HG03575 (cell line): ENCODE data around the gene BTK.
A peak's percentile ranks its signal among the peaks of the same experiment; 100 is the strongest.

Experiments used
- ATAC-seq: cut with Tn5 transposase; IDR thresholded peaks from one replicate; pipeline ENCODE4 v1.9.1; 2021; ENCODE audit not compliant: unreplicated experiment, insufficient number of reproducible peaks, low FRiP score; ENCODE audit errors: extremely low read depth

The BTK gene

DNA sequence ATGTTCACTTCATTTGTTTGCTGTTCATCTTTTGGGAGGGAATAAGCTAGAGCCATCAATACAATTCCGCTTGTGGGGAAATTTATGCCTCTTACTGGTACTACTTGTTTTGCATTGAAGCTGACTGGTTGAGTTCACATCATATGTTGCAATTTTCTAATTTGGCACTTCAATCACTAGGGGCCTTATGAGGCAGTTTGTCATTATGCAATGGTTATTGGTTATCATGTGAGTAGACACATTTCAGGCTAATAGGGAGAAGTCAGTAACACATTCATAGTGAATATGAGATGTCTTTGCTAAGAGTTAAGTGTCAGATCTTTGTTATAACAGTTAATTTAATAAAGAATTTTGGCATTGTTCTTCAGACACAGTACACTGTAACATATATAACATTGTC, 9.8 kb upstream of the BTK start:
- no peak for ATAC-seq

- ATAC-seq, result no peak
Observed at GRCh38 chrX:101394372-101394771, 8.4 kb upstream of the BTK start.

- ATAC-seq, result no peak
Observed at GRCh38 chrX:101393530-101394305, 7.7 kb upstream of the BTK start.

DNA sequence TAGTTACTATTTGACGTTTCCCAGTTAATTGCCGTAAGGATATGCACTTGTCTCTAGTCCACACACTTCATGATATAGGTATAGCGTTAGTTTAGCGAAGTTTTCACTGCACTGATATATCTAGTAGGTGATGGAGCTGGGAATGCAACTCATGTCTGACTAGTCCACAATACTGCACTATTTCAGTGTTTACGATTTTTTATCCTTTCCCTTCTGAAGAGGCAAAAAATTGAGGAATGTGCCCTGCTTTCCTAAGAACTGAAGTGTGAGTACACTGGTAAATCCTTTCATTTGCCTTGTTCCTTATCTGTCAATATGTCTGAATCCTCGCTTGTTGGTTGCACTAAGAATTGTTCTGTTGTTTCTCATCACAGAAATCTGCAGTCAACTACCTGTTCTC, 5.8 kb upstream of the BTK start:
- ATAC-seq, result no peak

DNA sequence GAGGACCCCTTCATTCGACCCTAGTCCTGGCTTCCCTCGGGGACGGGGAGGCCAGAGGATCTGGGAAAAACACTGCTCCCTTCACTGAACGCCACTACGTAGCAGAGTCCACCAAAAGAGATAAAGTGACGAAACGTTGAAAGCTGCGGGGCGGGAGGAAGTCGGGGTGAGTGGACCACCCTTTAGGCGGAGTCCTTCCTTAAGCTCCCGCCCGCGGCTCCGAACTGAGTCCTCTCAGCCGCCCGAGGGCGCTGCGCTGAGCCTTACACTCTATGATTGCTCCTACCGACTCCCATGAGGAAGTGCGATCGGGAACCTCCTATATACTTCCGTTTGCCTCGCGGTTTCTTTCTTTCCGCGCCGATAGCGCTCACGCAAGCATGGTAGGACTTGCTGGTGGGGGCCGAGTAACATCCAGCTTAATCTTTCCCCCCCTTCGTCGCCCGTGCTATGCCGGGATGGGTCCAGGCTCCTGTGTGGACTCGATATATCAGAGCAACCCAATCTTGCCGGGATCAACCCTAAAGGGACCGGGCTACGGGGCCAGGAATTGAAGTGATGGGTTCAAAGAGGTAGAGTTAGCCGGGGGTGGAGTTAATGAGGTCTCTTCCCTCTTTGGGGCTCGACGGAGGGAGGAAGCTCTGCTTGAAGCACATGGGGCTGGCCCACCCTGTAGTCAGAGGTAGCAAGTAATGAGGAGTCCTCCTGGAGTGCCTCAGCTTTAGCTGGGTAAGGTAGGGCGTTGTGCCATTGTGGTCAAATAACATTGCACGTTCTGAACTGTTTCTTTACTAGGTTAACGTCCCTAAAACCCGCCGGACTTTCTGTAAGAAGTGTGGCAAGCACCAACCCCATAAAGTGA, 4.9 kb upstream of the BTK start, which contains the start of gene RPL36A:
Gene RPL36A, plus strand, starts transcription at position 348 of the 862 bp plus-strand sequence. Its CDS starts 33 bp downstream, at position 381.
- ATAC-seq, result peak; percentile 61

DNA sequence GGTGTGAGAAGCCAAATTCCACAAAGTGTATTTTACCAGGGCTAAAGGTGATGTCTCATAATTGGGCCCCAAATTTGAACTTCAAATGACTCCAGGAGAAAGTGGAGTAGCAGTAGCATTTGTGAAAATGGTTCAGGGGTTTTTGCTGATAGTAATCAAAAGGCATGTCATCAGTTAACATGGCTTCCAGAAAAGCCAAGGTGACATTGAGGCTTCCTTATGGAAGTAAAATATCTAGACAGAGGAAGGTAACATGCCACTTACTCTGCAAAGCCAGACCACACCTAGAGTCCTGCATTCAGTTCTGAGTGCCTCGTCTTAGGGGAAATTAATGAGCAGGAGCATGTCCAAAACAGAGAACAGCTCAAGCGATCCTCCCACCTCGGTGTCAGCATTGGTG, 2.6 kb upstream of the BTK start:
- no peak for ATAC-seq

DNA sequence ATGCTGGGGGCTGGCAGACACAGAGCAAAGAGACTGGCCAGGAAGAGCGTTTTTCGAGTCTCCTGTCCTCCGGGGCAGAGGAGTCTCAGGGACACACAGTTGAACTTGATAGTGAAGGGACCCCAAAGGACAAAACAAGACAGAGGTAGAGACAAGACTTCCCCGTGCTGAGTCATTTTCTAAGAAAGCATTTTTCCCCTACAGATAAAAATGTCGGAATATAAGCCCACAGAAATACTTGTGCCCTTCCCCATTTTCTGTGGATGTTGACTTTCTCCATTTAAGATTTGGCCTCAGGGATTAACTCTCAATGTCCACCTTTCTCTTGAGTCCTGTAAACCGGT, 523 bp upstream of the BTK start:
- no peak for ATAC-seq

- no peak for ATAC-seq
Observed at GRCh38 chrX:101385026-101385684, 836 bp downstream of the BTK start.

DNA sequence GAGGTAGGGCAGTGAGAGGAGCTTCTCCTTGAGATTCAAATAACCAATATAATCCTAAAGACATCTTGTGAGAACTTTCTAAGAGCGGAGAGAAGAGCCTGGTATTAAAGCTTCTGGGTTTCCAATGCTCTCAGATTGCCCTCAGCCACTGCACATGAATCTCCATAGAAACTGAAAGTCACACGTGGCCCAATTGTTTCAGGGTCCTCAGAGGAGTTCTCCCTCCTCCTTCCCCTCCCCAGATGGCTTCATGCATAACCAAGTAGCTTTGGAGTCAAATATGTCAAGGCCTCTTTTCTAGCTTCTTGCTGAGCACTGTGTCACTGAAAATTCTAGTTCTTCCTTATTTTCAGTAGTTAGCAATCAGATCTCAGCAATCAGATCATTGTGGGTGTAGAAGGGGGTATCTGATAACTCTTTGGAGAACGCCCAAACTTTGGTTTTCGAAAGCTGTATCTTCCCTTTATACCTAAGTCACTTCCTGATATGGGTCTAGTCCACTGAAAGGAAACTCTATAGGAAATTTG, 2.2 kb downstream of the BTK start:
- peak; percentile 46 for ATAC-seq

DNA sequence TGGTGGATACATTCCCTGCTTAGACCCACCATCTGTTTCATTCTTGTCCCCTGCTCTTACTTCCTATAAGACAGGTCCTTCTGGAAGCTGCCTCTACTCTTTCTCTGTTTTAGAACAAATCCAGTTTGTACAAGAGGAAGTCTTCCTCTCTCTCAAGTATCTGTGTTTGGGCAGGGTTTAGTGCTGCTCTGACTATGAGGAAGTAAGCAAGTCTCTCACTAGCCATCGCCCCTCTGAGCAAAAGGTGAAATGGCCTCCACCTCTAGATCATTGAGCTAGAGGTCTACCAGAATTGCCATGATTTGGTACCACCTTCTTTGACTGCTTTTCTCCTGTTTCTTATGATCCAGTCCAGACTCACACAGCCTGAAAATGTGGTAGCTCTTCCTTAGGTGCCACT, 8.4 kb downstream of the BTK start:
- no peak for ATAC-seq

DNA sequence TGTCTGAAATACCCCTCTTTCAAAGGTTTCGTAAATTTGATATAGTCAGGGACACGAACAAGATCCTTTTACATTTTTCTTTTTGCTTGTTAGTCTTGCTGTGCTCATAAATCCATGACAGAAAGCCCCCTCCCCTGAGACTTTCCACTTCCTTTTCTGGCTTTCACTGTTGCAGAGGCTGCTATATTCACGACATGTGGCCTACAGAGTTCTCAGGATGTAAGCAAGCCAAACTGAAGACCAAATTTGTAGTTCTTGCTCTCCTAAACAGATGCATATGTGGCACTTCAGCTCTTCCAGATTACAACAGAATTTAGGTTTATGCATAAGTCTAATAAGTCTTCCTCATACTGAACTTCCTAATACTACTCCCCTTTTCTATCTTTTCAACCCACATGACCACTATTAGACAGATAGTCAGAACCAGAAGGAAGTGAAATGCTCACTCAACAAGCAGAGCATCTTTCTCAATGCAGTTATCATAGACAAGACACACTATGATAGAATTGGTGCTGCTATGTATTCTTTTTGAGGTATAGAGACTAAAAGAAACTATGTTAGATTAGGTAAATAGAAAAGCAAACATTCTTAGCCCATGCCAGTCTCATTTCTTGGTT, 15.0 kb downstream of the BTK start:
- ATAC-seq, result peak; percentile 48

- ATAC-seq, result no peak
Observed at GRCh38 chrX:101369687-101370086, 16.3 kb downstream of the BTK start.

DNA sequence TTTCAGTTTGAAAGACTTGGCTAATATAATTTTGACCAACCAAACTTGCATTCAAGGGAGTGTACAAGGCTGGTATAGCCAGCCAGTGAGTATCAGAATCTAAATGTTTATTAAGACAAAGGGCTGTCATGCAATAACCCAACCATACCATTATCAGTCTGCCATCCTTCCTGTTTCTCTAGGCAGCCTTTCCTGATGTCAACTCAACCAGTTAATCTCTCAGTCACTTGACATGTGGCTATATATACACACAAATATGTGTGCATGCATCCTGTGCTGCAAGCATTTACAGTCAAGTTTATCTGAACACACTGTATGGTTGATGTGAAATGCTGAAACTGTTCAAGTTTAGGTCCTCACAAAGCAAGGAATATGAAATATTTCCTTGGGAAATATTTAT, 17.2 kb downstream of the BTK start:
- ATAC-seq, result no peak

GRCh38 chrX:101365301-101365795, 20.6 kb downstream of the BTK start:
- ATAC-seq, result no peak

DNA sequence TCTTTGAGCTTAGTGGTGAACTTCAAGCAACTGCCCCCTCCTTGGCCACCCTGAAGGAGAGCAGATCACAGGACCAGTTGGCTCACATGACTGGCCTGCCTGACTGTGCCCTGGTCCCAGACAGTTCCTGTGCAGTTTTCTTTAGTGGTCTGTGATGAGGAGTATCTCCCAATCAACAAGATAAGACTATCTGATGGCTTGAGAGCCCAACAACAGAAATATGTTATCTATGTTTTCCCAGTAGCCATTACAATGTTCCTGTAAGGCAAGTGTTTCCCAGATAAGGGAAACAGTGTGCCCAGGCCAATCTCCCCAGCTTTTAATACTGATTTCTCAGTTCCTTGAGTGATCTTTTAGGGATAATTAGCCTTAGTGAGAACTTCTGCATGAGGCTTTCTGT, 23.2 kb downstream of the BTK start:
- ATAC-seq, result no peak

- ATAC-seq, result no peak
Observed at GRCh38 chrX:101362116-101362515, 23.9 kb downstream of the BTK start.

DNA sequence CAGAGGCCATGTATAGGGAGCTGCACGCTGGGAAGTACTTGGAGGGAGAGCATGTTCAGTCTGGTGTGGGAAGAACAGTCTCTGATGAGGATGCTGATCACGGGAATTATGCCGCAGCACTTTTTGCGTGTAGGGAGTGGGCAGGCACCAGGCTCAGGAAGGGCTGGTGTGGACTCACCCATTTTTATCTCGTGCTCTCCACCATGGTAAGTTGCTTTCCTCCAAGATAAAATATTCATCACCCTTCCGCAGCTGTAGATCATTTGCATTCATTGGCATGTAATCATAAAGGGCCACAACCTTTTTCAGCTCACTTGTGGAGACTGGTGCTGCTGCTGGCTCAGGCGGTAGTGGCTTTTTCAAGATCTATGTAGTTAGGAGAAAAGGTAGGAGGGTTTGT, 25.6 kb downstream of the BTK start:
- no peak for ATAC-seq

DNA sequence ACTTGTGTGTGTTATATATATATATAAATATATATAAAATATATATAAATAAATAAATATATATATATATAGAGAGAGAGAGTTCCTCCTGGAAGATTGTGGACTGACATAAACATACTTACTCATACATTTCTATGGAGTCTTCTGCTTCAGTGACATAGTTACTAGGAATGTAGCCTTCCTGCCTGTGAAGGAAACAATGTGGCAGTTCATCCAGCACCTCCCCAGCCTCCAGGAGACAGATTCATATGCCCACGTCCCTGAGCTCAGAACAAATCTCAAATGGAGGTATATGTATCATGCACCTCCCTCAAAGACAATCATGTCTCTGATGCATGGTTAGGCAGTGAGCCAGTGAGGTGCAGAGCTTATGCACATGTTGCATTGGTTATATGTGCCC, 26.0 kb downstream of the BTK start:
- no peak for ATAC-seq

- no peak for ATAC-seq
Observed at GRCh38 chrX:101357166-101357795, 28.7 kb downstream of the BTK start.
